PFSK-1 (cell line): ENCODE measurements around the gene MID1IP1.

Experiments used
- FOXP2 ChIP-seq: optimal IDR thresholded peaks from 2 replicates; pipeline ENCODE3; 2011; ENCODE audit warnings: borderline replicate concordance, control low read depth, inconsistent platforms; ENCODE audit not compliant: insufficient read depth; ENCODE audit errors: extremely low read length, extremely low read depth
- POLR2AphosphoS5 ChIP-seq: IDR thresholded peaks from 2 replicates; pipeline ENCODE4 v1.6.1; 2012; ENCODE audit warnings: low read depth, mild to moderate bottlenecking, control low read depth, low read length, moderate library complexity
- SIN3A ChIP-seq: IDR thresholded peaks from 2 replicates; pipeline ENCODE4 v1.6.1; 2012; ENCODE audit warnings: mild to moderate bottlenecking, low read length, moderate library complexity, borderline replicate concordance; ENCODE audit not compliant: insufficient read depth
- TAF1 ChIP-seq: IDR thresholded peaks from 2 replicates; pipeline ENCODE4 v1.6.1; 2012; ENCODE audit warnings: low read length, control low read depth, borderline replicate concordance; ENCODE audit not compliant: insufficient read depth
- TF ChIP-seq, protein P1 (sequence below), 2 experiments: IDR thresholded peaks; 2 replicates each; pipeline versions ENCODE4 v1.6.1 to v1.8.0; 2011 to 2012; ENCODE audit warnings: low read depth in 2 of 2, low read length in 2 of 2, control low read depth in 1 of 2, inconsistent platforms in 1 of 2, mild to moderate bottlenecking in 1 of 2, moderate library complexity in 1 of 2; ENCODE audit not compliant: insufficient read depth in 1 of 2

Gene MID1IP1

DNA sequence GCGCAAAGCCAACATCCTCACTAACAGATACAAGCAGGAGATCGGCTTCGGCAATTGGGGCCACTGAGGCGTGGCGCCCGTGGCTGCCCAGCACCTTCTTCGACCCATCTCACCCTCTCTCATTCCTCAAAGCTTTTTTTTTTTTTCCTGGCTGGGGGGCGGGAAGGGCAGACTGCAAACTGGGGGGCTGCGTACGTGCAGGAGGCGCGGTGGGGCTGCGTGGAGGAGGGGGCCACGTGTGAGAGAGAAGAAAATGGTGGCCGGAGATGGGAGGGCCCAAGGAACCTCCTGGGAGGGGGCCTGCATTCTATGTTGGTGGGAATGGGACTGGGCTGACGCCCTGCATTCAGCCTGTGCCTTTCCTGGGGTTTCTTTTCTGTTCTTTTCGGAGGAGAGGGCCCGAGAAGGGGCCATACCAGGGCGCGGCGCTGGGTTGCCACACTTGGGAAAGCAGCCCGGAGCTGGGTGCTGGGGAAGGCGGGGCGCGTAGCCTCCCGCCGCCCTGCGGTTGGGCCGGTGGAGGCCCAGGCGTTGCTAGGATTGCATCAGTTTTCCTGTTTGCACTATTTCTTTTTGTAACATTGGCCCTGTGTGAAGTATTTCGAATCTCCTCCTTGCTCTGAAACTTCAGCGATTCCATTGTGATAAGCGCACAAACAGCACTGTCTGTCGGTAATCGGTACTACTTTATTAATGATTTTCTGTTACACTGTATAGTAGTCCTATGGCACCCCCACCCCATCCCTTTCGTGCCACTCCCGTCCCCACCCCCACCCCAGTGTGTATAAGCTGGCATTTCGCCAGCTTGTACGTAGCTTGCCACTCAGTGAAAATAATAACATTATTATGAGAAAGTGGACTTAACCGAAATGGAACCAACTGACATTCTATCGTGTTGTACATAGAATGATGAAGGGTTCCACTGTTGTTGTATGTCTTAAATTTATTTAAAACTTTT lies 4.5 kb downstream of the MID1IP1 start:
- TF ChIP-seq SIN3A (no peak), POLR2AphosphoS5 (peak; percentile 33; the same call in 1 of the 2 replicates)

DNA sequence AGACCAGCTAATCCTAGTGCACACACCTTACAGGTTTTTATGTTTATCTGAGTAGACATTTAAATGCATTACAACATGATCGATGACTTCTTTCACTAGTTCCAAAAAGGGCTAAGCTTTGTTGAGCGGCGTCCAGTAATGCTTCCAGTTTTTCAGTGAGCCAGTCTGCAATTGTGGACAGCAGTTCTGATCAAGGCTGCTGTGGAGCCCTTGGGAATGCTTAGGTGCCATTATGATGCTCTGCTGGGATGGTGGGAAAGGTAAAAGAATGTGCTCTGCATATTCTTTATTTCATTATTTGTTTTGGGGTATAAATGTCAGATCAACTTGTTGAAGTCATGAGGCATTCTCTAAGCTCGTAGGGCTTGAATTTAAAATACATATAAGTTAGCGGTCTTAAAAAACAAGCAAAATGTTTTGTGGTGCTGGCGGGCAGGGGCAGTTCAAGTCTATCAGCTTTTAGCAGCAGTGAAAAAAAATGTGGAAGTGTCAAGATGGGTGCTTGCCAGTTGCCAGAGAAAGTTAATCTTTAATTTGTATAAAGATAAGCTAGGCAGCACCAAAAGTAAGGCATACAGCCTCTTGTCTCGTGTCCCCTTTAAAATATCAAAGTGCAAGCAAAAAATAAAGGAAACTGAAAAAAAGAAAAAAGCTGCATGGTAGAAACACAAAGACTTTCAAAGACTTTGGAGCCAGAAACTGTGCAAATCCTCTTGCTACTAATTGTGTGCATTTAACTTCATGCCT lies 5.8 kb downstream of the MID1IP1 start:
- 0 out of 2 replicates have a peak, but pooled peaks have one; percentile 14 for TF ChIP-seq POLR2AphosphoS5
- no peak for TF ChIP-seq FOXP2

DNA sequence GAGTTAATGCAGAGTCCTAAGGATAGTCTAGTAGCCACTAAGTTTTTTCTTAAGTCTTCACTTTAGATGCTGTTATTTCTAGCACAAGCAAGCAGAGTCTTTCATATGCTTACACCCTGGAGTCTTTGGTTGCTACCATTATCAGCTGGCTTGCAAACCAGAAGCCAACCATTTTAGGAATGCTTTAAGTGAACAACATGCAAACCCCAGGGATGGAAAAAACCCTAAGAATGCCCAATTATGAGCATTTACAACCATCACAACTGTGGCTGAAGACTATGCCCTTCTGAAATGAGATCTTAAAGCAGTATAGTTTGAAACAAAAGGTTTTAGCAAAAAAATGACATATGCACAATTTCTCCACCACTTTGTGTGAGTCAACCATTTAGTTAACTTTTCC lies 6.6 kb downstream of the MID1IP1 start:
- TF ChIP-seq, protein P1, sequence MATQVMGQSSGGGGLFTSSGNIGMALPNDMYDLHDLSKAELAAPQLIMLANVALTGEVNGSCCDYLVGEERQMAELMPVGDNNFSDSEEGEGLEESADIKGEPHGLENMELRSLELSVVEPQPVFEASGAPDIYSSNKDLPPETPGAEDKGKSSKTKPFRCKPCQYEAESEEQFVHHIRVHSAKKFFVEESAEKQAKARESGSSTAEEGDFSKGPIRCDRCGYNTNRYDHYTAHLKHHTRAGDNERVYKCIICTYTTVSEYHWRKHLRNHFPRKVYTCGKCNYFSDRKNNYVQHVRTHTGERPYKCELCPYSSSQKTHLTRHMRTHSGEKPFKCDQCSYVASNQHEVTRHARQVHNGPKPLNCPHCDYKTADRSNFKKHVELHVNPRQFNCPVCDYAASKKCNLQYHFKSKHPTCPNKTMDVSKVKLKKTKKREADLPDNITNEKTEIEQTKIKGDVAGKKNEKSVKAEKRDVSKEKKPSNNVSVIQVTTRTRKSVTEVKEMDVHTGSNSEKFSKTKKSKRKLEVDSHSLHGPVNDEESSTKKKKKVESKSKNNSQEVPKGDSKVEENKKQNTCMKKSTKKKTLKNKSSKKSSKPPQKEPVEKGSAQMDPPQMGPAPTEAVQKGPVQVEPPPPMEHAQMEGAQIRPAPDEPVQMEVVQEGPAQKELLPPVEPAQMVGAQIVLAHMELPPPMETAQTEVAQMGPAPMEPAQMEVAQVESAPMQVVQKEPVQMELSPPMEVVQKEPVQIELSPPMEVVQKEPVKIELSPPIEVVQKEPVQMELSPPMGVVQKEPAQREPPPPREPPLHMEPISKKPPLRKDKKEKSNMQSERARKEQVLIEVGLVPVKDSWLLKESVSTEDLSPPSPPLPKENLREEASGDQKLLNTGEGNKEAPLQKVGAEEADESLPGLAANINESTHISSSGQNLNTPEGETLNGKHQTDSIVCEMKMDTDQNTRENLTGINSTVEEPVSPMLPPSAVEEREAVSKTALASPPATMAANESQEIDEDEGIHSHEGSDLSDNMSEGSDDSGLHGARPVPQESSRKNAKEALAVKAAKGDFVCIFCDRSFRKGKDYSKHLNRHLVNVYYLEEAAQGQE (IDR thresholded peaks at IDR 0.05; ENCODE audit: insufficient read depth in 1 of 2, low read depth in 2 of 2, low read length in 2 of 2): no peak
- TF ChIP-seq POLR2AphosphoS5 (no peak), SIN3A (no peak), TAF1 (no peak), FOXP2 (no peak)

DNA sequence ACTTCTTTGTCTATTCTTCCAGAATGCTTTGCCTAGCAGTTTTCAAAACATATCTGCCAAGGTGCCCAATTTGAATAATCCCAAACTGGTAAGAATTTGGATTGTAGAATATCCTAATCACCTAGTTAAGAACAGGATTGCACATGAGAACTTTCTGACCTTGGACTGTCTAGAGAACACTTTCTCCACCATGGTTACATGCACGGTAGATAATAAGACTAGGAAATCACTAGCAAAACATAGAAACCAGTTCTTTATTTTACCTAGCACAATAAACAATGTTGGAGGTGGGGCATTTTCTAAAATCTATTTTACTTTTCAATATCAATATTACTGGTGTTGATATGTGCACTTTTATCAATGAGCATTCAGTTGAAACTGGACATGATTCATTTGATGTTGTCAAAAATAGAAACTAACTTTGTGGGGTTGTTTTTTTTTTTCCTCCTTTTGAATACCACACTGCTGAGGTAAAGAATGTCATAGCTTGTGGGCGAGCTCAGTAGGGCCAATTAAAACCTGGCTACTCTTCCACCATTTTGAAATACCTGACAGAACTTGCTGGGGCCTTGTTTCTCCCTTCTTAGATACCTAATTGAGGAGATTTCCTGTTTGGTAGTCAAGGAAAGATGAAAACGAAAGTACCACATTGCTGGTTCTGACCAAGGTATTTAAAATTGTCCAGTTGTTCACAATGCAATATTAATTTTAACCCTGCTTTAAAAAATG lies 10.4 kb downstream of the MID1IP1 start:
- TF ChIP-seq POLR2AphosphoS5: no peak
- no peak for TF ChIP-seq SIN3A
- no peak for TF ChIP-seq TAF1
- no peak for TF ChIP-seq FOXP2
- TF ChIP-seq, protein P1 (IDR thresholded peaks at IDR 0.05; ENCODE audit: insufficient read depth in 1 of 2, low read depth in 2 of 2, low read length in 2 of 2): no peak

DNA sequence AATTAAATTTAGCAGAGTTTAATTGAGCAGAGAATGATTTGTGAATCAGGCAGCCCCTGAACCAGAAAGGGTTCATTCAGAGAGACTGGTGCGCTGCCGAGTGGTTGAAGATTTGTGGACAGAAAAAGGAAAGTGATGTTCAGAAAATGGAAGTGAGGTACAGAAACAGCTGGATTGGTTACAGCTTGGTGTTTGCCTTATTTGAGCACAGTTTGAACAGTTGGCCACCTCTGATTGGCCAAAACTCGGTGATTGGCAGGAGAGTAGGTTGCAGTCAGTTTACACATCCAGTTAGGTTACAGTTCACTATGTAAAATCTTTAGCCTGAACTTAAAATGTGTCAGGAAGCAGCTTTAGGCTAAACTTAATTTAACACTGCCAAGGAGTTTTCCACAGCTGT lies 14.9 kb downstream of the MID1IP1 start:
- TF ChIP-seq SIN3A: no peak

DNA sequence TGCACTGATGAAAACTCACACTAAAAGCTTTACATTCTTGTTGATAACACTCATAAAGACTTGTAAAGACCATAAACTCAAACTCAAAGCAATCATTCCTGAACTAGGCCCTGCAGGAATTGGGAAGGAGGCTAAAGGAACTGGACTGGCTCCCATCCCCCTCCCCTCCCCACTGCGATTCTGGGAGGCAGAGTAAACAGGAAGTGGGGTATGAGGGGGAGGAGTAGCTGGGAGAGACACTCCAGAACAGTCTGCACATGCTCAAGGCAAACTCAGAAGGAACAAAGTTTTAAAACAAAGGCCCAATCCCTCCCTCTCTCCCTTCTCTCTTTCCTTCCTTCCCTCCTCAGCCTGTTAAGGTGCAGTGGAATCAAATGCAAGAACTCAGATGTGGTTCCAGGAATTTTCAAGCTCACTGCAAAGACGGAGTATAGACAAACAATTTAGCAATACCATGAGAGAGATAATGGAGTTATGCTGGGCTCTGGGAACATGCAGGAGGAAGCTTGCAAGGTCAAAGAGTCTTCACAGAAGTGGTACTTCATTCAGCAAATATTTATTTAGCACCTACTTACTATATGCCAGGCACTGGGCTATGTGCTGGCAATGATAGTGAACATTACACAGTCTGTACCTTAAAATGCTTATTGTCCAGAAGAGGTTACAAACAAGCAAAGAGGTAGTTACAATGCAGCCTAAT lies 15.9 kb downstream of the MID1IP1 start:
- TF ChIP-seq POLR2AphosphoS5 (no peak; the same call in 1 of the 2 replicates), SIN3A (no peak), TAF1 (peak; percentile 33; the same call in 1 of the 2 replicates), FOXP2 (peak; percentile 100)
- TF ChIP-seq, protein P1 (IDR thresholded peaks at IDR 0.05; ENCODE audit: insufficient read depth in 1 of 2, low read depth in 2 of 2, low read length in 2 of 2): no peak
